ENCODE measurements around the gene MREG.

DNA sequence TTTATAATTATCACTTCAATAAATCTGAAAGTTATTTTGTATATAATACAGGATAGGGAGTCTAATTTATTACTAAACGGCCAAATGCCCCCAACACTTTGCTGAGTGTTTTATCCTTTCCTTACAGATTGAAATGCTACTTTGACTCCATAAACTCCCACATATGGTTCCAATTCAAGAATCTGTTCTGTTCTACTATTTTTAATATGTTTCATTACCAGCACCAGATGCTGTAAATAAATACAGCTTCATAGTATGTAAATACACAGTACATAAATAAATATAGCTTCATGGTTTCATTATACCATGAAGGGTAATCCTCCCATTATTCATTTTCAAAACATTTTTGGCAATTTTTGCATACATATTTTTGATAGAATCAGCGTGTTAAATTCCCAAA, 34.0 kb upstream of the MREG start:
- TF ChIP-seq, protein P1, sequence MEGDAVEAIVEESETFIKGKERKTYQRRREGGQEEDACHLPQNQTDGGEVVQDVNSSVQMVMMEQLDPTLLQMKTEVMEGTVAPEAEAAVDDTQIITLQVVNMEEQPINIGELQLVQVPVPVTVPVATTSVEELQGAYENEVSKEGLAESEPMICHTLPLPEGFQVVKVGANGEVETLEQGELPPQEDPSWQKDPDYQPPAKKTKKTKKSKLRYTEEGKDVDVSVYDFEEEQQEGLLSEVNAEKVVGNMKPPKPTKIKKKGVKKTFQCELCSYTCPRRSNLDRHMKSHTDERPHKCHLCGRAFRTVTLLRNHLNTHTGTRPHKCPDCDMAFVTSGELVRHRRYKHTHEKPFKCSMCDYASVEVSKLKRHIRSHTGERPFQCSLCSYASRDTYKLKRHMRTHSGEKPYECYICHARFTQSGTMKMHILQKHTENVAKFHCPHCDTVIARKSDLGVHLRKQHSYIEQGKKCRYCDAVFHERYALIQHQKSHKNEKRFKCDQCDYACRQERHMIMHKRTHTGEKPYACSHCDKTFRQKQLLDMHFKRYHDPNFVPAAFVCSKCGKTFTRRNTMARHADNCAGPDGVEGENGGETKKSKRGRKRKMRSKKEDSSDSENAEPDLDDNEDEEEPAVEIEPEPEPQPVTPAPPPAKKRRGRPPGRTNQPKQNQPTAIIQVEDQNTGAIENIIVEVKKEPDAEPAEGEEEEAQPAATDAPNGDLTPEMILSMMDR (IDR thresholded peaks at IDR 0.05) = no peak
- TF ChIP-seq POLR2A (IDR thresholded peaks at IDR 0.05) = no peak

Measured in testis (tissue), 2 donors.